ENCODE measurements around the gene FHIT.

FHIT gene

DNA sequence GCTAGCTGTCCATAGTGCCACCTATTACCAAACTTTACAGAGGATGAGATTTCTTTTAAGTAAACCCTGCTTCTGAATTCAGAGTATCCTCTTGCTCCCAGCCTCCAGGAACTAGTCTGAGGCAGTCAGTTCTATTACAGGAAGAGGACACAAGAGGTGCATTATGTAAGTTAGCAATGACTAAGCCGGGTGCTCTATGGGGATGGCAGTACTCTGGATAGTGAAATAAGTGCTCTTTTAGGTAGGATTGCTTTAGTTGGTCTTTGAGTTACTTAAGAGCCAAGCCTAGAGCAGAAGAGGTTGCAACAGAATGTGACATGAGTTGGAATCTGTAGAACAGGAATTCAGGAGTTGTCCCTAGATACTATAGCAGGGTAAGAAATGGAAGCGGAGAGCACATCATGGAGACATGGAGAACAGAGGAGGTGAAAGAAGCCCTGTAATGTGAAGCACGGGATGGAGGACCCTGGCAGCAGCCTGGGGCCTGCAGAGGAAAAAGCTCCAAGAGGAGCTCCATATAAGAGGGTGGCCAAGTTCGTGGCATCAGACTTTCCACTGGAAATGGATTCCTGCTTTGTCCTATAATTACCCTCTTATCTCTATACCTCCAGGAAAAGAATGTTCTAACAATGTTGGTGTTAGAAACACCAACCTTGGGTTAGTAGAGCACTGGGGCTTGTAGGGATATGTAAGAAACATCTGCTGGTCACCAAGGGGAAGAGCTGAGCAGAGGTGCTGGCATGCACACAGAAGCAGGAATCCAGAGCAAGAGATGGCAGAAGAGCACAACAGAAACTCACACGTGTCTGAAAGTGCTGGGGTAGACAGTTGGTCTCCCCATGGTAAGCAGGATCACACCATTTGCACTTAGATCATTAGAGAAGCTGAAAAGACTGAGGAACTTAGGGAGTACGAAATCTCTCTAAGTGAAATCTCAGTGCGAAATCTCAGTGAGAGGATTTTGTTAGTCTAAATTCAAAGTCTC is 851.1 kb downstream of the FHIT start:
- H3K27me3 ChIP-seq, result no peaks in the 10 kb centered on the region
- TF ChIP-seq, protein P1, sequence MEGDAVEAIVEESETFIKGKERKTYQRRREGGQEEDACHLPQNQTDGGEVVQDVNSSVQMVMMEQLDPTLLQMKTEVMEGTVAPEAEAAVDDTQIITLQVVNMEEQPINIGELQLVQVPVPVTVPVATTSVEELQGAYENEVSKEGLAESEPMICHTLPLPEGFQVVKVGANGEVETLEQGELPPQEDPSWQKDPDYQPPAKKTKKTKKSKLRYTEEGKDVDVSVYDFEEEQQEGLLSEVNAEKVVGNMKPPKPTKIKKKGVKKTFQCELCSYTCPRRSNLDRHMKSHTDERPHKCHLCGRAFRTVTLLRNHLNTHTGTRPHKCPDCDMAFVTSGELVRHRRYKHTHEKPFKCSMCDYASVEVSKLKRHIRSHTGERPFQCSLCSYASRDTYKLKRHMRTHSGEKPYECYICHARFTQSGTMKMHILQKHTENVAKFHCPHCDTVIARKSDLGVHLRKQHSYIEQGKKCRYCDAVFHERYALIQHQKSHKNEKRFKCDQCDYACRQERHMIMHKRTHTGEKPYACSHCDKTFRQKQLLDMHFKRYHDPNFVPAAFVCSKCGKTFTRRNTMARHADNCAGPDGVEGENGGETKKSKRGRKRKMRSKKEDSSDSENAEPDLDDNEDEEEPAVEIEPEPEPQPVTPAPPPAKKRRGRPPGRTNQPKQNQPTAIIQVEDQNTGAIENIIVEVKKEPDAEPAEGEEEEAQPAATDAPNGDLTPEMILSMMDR (IDR thresholded peaks at IDR 0.05), result no peak
- peaks cover 11 to 15% of the 10 kb centered on the region in 2 experiments for H3K4me1 ChIP-seq (ENCODE audit: control insufficient read depth in 1 of 2, insufficient read depth in 1 of 2, low read depth in 1 of 2, low read length in 1 of 2)
- no peak overlapping the region for H3K27ac ChIP-seq
- no peaks in the 10 kb centered on the region for H3K9me3 ChIP-seq
- no peaks in the 10 kb centered on the region for H3K36me3 ChIP-seq
- no peak overlapping the region for H3K4me3 ChIP-seq (ENCODE audit: low read depth in 1 of 2, low read length in 1 of 2)

DNA sequence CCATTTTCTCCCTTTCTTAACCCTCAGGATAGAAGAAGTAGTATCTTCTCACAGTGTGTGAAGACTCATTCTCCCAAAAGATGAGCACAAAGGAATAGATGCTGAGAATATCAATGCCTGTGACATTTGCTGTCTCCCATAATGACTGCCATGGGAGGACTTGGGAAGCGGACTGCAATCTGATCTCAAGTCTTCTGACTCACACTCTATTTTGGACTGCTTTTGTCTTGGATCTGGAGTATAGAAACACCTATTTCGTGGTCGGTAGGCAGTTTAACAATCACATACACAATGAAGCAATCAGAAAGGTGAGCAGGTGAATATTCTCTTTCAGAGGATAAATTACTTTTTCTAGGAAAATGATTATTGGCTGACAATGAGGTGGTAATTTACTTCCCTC is 852.0 kb downstream of the FHIT start:
- H3K4me3 ChIP-seq (ENCODE audit: low read depth in 1 of 2, low read length in 1 of 2), result no peak overlapping the region
- H3K27ac ChIP-seq, result no peak overlapping the region
- H3K27me3 ChIP-seq, result no peaks in the 10 kb centered on the region
- H3K9me3 ChIP-seq, result no peaks in the 10 kb centered on the region
- TF ChIP-seq, protein P1 (IDR thresholded peaks at IDR 0.05), result no peak
- H3K36me3 ChIP-seq, result no peaks in the 10 kb centered on the region
- peaks cover 11 to 15% of the 10 kb centered on the region in 2 experiments for H3K4me1 ChIP-seq (ENCODE audit: control insufficient read depth in 1 of 2, insufficient read depth in 1 of 2, low read depth in 1 of 2, low read length in 1 of 2)

DNA sequence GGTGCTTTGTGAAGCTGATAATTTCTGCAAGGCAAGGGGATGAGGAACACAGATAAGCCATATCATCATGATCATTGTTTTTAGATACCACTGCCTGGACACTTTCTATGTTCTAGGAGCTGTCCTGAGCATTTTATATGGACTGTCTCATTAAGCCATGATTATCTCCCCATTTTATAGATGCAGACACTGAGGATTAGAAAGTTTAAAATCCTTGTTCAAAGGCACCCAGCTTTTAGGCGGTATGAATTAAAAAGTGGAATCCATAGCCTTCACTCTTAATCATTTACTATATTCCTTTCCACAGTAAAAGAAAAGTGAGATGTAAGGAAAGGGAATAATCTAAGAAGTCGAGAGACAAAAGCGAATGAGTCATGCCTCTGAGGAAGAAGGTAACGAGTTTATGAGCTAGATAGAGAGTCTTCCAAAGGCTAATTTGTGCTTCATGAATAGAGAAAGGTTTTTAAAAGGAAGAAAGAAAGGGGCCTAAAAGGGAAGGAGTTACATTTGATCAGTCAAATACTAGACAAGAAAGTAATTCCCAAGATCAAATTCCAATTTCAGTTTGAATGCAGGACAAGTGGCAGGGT is 856.0 kb downstream of the FHIT start:
- Histone ChIP-seq H3K4me3 (ENCODE audit: low read depth in 1 of 2, low read length in 1 of 2) (no peak overlapping the region), H3K36me3 (no peaks in the 10 kb centered on the region), H3K4me1 (ENCODE audit: control insufficient read depth in 1 of 2, insufficient read depth in 1 of 2, low read depth in 1 of 2, low read length in 1 of 2) (peaks cover 8 to 12% of the 10 kb centered on the region in 2 experiments), H3K27ac (no peak overlapping the region), H3K27me3 (no peaks in the 10 kb centered on the region), H3K9me3 (no peaks in the 10 kb centered on the region)
- TF ChIP-seq, protein P1 (IDR thresholded peaks at IDR 0.05), result no peak

DNA sequence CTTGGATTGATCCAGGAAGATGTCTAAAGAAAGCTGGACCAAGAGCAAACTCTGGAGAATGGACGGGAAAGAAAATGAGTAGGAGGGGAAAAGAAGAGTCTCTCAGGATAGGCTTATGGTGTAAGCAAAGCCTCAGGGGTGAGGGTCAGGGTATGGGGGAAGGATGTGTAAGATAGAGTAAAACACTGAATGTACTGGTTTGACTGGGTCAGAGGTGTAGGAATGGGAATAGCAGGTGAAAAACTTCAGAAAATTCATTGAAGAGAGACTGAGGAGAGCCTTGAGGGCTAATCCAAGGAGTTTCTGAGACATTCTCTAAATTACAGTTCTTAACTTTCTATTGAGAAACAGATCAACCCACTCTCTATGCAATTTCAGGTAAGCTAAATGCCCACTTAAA is 857.3 kb downstream of the FHIT start:
- Histone ChIP-seq H3K27me3 (no peaks in the 10 kb centered on the region), H3K36me3 (no peaks in the 10 kb centered on the region), H3K9me3 (no peaks in the 10 kb centered on the region), H3K4me3 (ENCODE audit: low read depth in 1 of 2, low read length in 1 of 2) (no peak overlapping the region), H3K27ac (no peak overlapping the region), H3K4me1 (ENCODE audit: control insufficient read depth in 1 of 2, insufficient read depth in 1 of 2, low read depth in 1 of 2, low read length in 1 of 2) (no peaks in the 10 kb centered on the region)
- TF ChIP-seq, protein P1 (IDR thresholded peaks at IDR 0.05), result no peak

DNA sequence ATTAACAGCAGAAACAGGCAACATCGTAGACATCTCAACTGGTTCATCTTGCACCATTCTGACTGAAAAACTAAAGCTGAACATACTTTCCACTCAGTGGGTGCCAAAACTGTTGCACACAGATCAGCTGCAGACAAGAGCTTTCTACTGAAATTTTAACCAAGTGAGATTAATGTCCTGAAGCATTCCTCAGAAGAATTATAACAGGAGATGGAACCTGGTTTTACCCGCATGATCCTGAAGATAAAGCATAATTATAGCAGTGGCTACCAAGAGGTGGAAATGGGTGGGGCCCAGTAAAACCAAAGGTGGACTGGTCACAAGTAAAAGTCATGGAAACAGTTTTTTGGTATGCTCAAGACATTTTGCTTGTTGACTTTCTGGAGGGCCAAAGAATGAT is 858.8 kb downstream of the FHIT start:
- TF ChIP-seq, protein P1 (IDR thresholded peaks at IDR 0.05), result no peak
- no peaks in the 10 kb centered on the region for H3K36me3 ChIP-seq
- no peak overlapping the region for H3K27ac ChIP-seq
- no peaks in the 10 kb centered on the region for H3K9me3 ChIP-seq
- no peak overlapping the region for H3K4me3 ChIP-seq (ENCODE audit: low read depth in 1 of 2, low read length in 1 of 2)
- H3K27me3 ChIP-seq, result no peaks in the 10 kb centered on the region
- no peaks in the 10 kb centered on the region for H3K4me1 ChIP-seq (ENCODE audit: control insufficient read depth in 1 of 2, insufficient read depth in 1 of 2, low read depth in 1 of 2, low read length in 1 of 2)

All from neutrophil (primary cell).